ENCODE results near the gene PAK6. TPM values are rescaled to one million over a fixed set of nuclear protein-coding genes. Genes with fewer than 3 reads are reported as not detected.

PAK6 gene
- total and polyA plus RNA-seq, 9 of the 15 experiments (the other 6 are each of a cell fraction or from before 2014, with no cell fraction given) = 0.03 to 0.74 (median 0.16) TPM; not detected in 2

GRCh38 chr15:40310001-40310959 is 71.4 kb downstream of the PAK6 start (continued):
- no peak for TF ChIP-seq E2F8 (IDR thresholded peaks at IDR 0.05; ENCODE audit: low read depth, partially characterized antibody)
- TF ChIP-seq NR0B1 (IDR thresholded peaks at IDR 0.05; ENCODE audit: partially characterized antibody) = no peak
- TF ChIP-seq ZNF316 (IDR thresholded peaks at IDR 0.05) = peak; percentile 20; the same call in 1 of the 2 replicates
- TF ChIP-seq CXXC5 (CRISPR knock-in tag; IDR thresholded peaks at IDR 0.05) = peak; percentile 21; the same call in 1 of the 2 replicates
- TF ChIP-seq CREB3 (tag; conservative IDR thresholded peaks at IDR 0.05; ENCODE audit: low read depth) = no peak
- TF ChIP-seq ZNF134 (CRISPR knock-in tag; conservative IDR thresholded peaks at IDR 0.05) = no peak
- no peak for TF ChIP-seq TEAD1 (CRISPR knock-in tag; IDR thresholded peaks at IDR 0.05)
- no peak for TF ChIP-seq NONO (IDR thresholded peaks at IDR 0.05; ENCODE audit: low read depth in 2 of 2, low read length in 1 of 2)
- no peak for TF ChIP-seq HNRNPL (IDR thresholded peaks at IDR 0.05; ENCODE audit: low read depth, low read length)
- no peak for TF ChIP-seq ELF4 (CRISPR knock-in tag; IDR thresholded peaks at IDR 0.05)
- no peak for TF ChIP-seq PURB (CRISPR knock-in tag; IDR thresholded peaks at IDR 0.05; ENCODE audit: low read depth)
- TF ChIP-seq ARID2 (IDR thresholded peaks at IDR 0.05) = peak; percentile 92
- no peak for TF ChIP-seq MYBL2 (IDR thresholded peaks at IDR 0.05; ENCODE audit: low read depth)
- no peak for TF ChIP-seq MYBL2 (CRISPR knock-in tag; IDR thresholded peaks at IDR 0.05; ENCODE audit: borderline replicate concordance)
- TF ChIP-seq NFE2 (IDR thresholded peaks at IDR 0.05; ENCODE audit: low read depth) = no peak
- TF ChIP-seq TFE3 (CRISPR knock-in tag; IDR thresholded peaks at IDR 0.05) = no peak
- TF ChIP-seq ZBTB9 (CRISPR knock-in tag; IDR thresholded peaks at IDR 0.05) = no peak

Data from K562 (cell line).